Stimulated activated CD8-positive, alpha-beta memory T cell treated with anti-CD3 and anti-CD28 coated beads, Interleukin-15, amount 100 ng/mL, for 48 hours (primary cell): Measurements from ENCODE around the gene ELFN1.

Experiments used
- DNase-seq, 2 donors: peaks; one replicate each; pipeline ENCODE4 v3.0.0-alpha.2; 2020; ENCODE audit warnings: low read depth in 2 of 2

The ELFN1 gene

DNA sequence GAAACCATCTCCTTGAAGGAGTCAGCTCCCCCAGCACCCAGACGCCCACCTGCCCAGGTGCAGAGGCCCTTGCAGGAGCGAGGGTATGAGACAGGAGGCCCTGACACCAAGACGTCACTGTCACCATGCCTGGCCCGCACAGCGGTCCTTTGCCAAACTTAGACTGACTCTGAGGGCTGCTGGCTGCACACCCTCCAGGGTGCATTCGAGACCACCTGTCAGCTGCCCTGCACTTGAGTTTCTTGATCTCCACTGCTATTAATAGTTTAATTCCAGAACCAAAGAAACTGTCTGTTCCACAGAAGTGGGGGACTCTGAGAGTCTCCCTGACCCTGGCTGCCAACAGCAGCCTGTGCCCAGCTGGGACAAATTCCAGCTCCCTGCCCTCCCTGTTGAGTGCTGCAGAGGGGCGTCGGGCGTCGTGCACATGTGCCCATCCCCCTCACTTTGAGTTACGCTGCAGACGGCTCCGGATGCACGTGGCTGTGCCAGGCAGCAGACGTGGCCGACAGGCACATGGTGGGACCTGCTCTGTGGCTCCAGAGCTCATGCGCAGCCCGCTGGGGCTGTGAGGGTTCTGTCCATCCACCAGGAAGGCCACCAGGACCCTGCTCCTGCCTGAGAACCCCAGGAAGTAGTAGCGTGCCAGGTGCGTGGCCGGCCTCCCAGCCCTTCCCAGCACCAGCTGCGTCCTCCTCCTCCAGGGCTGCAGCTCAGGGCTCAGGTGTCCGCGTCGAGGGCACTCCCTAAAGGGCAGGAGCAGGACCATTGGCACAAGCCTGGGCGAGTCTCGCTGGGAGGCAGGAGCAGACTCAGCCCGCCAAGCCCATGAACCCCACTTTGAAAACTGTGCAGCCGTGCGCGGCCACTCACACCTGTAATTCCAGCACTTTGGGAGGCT is 24.8 kb downstream of the ELFN1 start:
- DNase-seq = no peak

DNA sequence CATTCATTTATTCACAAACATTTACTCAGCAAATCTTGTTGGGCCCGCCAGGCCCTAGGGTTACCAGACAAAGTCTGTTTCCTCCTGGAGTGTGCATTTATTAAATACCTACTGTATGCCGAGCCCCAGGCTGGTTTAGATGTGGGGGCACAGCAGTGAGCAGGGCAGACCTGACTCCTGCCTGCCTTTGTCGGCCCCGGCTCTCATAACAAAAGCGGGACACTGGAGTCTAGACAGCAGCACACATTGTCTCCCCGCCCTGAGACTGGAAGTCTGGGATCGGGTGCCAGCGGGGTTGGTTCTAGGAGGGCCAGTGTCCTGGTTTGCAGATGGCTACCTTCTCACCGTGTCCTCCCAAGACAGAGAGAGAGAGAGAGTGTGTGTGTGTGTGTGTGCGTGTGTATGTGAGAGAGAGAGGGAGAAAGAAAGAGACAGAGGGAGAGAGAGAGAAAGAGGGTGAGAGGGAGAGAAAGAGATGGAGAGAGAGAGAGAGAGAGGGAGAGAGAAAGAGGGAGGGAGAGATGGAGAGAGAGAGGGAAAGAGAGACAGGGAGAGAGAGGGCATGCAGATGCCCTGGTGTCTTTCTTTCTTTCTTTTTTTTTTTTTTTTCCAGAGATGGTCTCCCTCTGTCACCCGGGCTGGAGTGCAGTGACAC is 25.9 kb downstream of the ELFN1 start:
- DNase-seq = no peak

DNA sequence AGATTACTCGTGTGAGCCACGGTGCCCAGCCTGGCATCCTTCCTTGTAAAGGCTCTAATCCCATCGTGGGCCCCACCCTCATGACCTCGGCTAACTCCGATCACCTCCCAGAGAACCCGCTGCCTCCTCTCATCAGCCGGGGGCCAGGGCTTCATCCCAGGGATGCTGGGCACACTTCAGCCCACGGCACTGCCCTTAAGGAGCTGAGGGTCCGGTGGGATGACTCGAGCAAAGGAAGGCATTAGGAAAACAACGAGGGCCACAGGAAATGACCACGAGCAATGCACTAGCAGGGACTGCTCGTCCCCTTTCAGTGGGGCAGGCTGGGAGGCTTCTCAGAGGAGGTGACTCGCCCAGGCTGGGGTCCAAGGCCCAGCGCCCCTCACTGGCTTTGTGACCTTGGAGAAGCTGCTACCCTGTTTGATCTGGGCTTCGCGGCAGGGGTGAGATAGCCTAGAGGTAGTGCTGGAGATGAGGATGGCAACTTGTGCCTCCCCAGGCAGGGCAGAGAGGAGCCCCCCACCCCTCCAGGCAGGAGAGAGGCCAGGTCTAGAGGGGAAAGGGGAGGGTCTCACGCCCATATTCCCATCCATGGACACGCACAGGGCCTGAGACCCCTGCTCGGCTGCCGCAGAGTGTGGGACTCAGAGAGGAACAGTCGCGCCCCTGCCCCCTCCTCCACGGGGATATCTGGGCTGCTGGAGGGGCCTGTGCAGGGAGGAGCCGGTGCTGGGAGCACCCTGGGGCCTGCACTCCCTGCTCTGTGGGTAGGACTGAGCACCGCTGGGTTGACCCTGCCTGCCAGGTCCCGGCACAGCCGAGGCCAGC is 26.8 kb downstream of the ELFN1 start:
- DNase-seq = no peak

DNA sequence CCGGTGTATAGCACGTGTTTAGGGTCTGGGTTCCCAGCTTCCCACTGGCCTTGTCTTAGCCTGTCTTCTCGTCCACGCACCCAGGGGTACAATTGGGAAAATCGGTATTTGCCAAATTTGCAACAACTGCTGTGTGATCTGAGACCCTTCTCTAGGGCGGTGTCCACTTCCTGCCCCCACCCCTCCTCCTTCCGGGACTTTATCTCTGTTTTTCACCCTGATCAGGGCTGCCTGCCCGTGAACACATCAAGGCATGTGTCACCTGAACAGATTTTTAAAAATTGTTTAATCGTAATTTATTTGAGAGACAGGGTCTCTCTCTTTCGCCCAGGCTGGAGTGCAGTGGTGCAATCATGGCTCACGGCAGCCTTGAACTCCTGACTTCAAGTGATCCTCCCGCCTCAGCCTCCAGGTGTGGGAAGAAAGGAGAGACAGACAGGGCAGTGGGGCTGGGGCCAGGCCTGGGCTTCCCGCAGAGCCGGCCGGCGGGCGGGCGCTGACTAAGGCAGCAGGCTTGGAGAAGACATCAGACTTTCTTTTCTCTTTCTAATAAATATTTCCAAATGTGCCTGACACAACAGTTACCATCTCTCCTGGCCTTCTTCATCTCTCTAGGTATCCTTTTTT is 27.5 kb downstream of the ELFN1 start:
- no peak for DNase-seq

DNA sequence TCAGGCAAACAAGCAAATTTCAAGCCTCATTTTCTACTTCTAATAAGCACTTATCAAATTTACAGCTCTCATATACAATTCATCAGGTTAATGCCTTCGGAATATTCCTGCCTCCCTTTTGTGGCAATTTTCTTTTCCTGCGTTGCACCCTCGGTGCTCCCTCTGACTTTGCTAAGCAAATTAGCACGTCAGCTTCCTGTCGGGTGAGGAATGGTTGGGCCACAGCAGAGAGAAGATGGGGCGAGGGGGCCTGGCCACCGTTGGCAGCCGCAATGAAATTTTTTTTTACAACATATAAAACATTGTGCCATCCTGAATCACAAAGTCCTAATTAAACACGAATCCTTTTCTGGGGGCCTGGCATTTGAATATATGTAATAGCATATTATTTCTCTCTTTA is 28.1 kb downstream of the ELFN1 start:
- no peak for DNase-seq

DNA sequence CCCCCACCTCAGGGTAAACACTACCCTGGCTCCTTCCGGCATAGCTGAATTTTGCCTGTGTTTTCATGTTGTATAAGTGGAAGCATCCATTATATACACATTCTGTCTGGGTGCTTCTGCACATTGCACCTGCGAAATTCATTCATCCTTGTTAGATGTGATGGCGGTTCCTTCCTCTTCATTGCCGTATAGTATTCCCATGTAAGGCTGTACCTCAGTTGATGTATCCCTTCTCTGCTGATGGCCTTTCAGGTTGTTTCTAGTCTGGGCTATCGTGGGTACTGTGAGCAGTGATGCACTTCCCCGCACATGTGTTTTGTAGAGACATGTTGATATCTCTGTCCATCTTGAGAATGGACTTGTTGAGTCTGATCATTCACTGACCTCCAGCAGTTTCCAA is 28.9 kb downstream of the ELFN1 start:
- no peak for DNase-seq

DNA sequence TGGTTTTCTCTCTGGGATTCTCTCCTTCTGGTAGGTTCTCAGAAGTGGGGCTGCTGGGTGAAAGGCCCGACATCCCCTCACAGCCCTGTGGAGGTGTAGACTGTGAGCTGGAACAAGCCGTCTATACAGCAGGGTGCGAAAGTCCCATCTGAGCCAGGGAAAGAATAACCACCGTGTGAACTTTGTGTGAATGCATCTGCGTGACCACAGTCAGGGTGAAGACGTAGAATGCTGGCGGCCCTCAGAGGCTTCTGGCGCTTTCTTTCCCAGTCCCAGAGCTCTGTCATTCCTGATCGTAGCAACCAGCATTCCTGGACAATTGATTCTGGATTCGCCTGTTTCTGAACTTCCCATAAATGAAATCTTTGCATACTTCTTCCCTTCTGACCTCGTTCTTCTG is 30.0 kb downstream of the ELFN1 start:
- DNase-seq = no peak

DNA sequence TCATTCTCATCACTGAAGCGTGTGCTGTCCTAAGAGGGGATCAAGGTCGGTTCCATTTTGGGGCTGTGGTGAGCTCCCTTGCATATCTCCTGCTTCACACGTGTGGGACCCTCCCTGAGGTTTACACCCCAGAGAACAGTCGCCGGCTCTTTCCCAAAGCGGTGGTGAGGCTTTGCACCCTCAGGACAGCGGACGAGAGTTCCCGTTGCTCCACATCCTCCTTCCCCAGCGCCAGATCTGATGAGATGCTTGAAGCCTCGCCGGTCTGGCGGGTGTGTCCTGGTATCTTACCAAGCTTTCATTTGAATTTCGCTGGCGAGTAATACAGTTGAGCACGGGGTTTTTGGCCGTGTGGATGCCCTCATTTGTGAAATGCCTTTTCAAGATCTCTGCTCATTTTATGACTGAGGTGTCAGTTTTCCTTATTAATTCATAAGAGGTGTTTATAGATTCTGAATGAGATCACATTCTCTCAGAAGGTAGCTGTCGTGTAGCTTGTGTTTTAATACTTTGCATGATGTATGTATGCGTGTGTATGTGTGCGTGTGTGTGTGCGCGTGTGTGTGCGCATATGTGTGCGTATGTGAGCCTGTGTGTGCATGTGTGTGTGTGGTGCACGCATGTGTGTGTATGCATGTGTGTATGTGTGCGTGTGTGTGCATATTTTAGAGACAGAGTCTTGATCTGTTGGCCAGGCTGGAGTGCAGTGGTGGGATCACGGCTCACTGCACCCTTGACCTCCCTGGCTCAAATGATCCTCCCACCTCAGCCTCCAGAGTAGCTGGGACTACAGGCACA is 30.7 kb downstream of the ELFN1 start:
- no peak for DNase-seq

DNA sequence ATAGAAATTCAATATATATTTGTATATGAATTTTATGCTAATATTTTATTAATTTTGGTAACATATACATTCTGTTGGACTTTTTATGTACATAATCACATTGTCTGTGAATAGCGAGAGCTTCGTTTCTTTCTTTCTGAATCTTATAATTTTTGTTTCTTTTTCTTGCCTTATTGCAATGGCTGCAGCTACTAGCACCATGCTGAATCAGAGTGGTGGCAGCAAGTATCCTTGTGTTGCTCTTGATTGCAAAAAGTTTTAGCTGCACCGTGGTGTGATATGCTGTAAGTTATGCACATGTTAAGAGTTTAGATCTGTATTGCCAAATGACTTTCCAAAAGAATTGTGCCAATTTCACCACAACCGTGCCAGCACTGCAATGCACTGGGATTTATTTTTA is 32.6 kb downstream of the ELFN1 start:
- DNase-seq = no peak

DNA sequence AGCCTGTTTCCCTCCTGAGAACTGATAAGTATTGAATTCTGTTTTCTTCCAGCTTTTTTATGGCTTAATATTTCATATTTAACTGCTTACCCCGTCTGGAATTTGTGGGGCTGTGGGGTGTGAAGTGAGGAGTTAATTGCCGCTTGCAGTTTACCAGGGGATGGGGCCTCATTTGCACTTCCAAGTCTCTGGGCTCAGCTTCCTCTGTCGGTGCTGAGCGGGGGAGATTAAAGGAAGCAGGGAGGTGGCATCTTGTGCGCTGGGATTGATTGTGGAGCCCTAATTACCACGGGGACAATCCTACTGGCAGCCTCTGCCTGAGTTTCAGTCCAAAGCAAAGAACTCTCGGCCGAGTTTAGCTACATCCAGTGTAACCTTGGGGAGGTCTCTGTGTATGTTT is 33.4 kb downstream of the ELFN1 start:
- DNase-seq = no peak

DNA sequence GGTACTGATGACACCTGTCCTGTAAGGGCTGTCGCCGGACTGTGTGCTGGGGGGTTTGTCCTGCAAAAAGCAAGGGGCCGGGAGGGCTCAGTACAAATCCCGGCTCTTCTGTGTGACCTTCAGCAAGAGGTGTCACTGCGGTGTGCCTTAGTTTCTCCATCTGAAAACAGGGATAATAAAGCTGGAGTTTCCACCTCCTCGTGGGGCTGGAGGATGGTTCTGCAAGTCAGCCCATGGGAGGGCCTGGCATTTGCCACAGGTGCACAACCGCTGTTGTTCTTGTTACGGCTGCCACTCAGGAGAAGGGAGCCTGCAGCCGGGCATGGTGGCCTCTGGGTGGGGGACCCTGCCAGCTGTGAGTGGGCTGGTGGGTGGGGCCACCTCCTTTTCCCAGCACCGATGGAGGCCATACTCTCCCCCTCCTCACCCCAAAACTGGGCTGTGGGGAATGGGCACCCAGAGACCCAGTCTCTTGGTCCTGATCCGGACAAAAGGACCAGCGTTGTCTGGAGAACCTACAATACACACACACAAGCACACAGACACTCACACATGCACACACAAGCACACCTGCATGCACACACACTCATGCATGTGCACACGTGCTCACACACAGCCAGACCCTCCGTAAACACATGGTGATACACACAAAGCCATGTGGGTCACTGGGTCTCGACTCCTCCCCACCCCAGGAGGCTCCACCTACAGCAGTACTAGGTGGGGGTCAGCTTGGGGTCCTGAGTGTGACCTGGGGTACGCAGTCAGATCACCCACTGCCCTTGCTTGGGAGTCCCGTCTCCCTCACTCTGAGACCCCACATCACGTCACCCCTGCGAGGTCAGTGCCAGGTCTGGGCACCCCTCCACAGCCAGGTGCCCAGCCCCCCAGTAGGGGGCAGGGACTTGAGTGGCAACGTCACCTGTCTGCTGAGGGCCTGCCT is 34.1 kb downstream of the ELFN1 start:
- DNase-seq = no peak

DNA sequence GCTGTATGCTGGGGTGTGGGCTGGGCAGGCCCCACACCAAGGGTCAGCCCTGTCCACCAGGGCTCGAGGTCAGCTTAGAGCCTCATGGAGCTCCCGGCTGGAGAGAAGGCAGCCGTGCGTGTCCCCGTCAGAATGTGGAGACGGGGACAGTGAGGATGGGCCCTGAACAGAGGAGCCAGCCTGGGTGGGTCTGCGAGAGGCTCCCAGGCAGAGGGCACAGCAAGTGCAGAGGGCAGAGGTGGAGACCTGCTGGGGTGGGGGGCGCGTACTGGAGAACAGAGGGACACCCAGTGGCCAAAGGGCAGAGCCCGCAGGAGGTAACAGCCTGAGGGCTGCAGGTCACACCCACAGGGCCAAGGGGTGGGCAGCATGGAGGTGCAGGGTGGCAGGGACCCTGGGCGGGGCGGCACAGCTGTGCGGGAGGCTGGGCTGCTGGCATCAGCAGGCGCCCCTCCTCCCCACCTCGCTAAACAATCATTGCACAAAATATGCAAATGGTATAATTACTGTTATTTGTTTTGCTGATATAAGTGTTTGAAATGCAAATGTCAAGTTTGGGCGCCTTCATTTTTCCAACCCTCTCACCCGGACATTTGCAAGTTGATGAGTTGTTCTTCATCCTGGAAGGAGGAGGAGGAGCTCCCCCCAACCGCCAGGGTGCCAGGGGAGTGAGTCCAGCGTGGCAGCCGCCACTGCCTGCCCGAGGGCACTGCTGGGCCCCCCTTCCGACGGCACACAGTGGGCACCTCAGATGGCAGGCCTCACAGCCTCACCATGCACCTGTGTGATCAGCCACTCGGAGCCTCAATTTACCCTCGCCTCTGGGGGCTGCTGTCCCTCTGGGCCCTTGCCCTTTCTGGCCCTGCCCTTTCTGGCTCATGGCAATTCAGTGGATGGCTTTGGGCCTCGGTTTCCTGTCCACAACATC is 35.0 kb downstream of the ELFN1 start:
- DNase-seq = no peak

DNA sequence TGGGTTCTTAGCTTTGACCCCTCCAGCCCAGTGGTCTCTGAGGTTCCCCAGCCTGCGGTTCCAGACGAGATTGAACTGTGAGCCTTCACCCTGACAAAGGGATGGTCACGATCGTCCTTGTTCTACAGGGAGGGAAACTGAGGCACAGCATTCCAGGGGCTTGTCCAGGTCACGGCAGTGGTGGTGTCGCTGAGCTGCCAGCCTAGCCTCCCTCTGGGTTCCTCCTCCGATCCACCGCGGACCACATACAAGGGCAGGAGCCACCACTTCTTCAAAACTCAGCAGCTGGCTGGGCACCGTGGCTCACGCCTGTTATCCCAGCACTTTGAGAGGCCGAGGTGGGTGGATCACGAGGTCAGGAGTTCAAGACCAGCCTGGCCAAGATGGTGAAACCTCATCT is 35.8 kb downstream of the ELFN1 start:
- DNase-seq = no peak

DNA sequence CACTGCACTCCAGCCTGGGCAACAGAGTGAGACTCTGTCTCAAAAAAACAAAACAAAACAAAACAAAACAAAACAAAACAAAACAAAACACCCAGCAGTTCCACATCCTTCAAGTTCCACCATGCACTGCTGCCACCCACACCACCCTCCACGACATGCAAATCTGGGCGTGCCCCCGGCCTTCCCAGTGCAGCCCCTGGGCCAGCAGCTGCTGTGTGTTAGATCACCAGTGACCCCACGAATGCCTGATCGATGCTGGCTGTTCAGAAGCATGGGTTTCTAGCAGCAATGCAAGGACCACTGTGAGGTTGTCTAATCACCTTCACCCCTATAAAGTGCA is 36.3 kb downstream of the ELFN1 start:
- DNase-seq = no peak

DNA sequence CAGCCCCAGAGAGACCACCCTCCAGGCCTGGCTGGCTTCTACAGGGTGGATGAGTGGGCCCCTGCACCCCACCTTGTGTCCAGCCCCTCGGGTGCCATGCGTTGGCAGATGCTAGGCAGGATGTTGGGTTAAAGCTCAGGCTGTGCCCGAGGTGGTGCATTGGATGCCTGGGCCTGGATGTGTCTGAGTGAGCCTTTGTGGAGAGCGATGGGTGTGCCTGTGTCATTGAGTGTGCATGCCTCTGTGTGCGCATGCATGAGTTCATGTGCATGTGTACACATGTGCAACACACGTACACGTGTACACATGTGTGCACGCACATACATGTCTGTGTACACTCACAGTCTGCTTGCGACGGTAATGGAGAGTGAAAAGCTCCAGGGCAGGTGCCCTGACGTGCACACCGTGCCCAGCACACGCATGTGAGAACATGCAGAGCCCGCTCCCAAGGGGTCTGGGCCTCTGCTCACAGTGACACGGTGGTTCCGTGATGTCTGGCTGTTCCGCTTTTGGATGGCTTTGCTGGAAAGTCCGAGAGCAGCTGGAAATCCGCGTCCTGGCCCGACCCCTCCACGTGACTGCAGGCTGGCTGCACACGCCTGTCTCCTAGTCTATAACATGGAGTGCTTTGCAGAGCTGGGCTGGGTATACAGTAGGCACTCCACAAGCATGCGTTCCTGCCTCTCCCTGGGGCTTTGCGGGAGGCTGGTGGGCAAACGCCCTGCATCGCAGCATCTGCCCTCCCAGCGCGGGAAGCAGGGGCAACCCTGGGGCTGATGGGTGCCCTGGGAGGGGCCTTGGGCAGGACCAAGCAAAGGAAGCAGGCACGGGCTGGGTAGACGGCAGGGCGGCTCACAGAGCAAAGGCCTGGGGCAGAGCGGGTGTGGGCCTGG is 36.9 kb downstream of the ELFN1 start:
- no peak for DNase-seq

DNA sequence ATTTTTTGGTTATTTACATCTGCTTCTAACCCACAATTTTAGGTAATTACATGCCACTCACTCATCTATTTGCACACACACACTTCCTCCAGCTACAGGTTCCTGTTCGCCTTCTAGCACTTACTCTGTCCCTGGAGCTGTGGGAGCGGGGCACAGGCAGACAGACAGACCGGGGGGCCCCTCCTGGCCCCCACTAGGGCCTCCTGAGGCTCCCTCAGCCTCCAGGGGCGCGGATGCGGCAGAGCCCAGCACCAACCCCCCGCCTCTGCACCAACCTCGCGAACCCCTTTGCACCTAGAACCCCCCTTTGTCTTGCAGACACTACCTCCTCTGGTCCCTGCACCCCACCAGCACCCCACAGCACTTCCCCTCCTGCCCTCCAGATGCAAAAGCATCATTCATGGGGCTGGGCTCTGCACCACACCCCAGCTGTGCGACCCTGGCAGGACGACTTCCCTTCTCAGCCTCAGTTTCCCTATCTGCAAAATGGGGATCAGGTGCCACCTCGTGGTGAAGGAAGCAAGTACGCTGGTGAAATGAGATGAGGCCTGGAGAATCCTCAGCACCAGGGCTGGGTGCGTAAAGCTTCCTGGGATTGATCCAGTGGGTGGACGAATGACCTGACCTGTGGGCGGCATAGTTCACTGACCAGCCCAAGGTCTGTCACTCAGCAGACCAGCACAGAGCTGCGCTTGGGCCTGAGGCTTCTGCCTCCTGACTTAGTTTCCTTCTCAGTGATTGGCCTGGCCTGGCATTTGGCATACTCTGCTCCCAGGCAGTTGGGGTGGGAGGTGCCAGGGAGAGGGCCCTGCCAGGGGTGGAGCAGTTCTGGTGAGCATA is 37.9 kb downstream of the ELFN1 start:
- no peak for DNase-seq

DNA sequence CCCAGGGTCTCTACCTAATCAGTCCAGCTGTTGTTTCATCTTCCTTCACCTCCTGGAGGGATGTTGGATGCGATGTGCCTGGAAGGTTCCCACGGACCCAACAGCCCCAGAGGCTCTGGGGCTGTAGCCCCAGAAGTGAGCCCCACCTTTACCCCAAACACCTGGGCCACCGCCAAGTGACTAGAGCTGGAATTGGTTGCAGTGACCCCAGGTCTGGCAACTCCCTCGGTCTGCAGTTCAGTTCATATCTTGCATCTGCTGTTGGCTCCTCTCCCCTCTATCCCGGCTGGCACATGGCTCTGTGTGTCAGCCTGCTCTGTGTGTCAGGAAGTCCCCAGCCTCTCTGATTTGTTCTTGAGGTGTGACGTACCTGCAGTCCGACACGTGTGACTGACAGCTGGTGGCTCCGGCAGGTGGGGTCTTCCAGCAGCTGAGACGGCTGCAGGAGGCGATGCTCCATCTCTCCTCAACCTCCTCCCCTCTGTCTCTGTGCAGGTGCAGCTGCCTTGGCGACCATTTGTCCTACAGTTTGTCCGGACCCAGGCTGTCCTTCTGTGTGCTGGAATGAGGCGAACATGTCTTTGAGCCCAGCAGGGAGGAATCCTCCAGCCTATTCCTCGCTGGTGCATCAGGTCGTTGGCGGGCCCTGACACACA is 38.6 kb downstream of the ELFN1 start:
- DNase-seq = no peak
